Prostate gland (tissue), 2 donors: ENCODE results near the gene CCDC183.

Source experiments
- CTCF ChIP-seq, 4 experiments: fragments of 200-600 bp in 2 of 4; fragments of 450-650 bp in 2 of 4; sonication (generic) in 2 of 4; IDR thresholded peaks; 1 replicate in 3 of 4; 2 replicates in 1 of 4; pipeline ENCODE4 v1.5.1; 2016 to 2019; ENCODE audit warnings: antibody characterized with exemption in 4 of 4, mild to moderate bottlenecking in 2 of 4, moderate library complexity in 2 of 4
- POLR2A ChIP-seq: fragments of 450-650 bp; IDR thresholded peaks from one replicate; pipeline ENCODE4 v1.6.1; 2016; ENCODE audit warnings: antibody characterized with exemption, mild to moderate bottlenecking
- POLR2AphosphoS5 ChIP-seq: sonication (generic); formaldehyde crosslinking; IDR thresholded peaks from one replicate; pipeline ENCODE4 v1.6.1; 2017; ENCODE audit warnings: antibody characterized with exemption

GRCh38 chr9:136839229-136840139 is 43.3 kb downstream of the CCDC183 start:
- TF ChIP-seq CTCF (IDR thresholded peaks at IDR 0.05) (no peak), POLR2A (no peak), POLR2AphosphoS5 (no peak)
